GM18502 (cell line): ENCODE data around the gene ARHGEF7.
A peak's percentile ranks its signal among the peaks of the same experiment; 100 is the strongest.
"Not testable (repeated sequence)": the region's sequence is repeated elsewhere in the genome, so short reads cannot be mapped to it uniquely, and the experiment has no call there.

Experiments used
- ATAC-seq: cut with Tn5 transposase; IDR thresholded peaks from one replicate; pipeline ENCODE4 v1.9.1; 2021; ENCODE audit warnings: mild to moderate bottlenecking; ENCODE audit not compliant: unreplicated experiment, poor library complexity

The ARHGEF7 gene

GRCh38 chr13:111115061-111115964, at the start of gene ARHGEF7:
ARHGEF7 (plus strand) TSS chr13:111115310; CDS start chr13:111115527, 217 bp downstream.
- ATAC-seq: peak; percentile 38

GRCh38 chr13:111065698-111066097, 49.4 kb upstream of the ARHGEF7 start:
- ATAC-seq: no peak

GRCh38 chr13:111066544-111066943, 48.6 kb upstream of the ARHGEF7 start:
- ATAC-seq: no peak

- ATAC-seq: no peak
These were observed 47.1 kb upstream of the ARHGEF7 start for GRCh38 chr13:111068009-111068350.

- not testable (repeated sequence) for ATAC-seq
These were observed 44.0 kb upstream of the ARHGEF7 start for GRCh38 chr13:111071120-111071519.

GRCh38 chr13:111071526-111071925, 43.6 kb upstream of the ARHGEF7 start:
- ATAC-seq: not testable (repeated sequence)

GRCh38 chr13:111074826-111075225, 40.3 kb upstream of the ARHGEF7 start:
- ATAC-seq: no peak

- no peak for ATAC-seq
These were observed 38.7 kb upstream of the ARHGEF7 start for GRCh38 chr13:111076155-111077013.

GRCh38 chr13:111079375-111079774, 35.7 kb upstream of the ARHGEF7 start:
- ATAC-seq: no peak

GRCh38 chr13:111080642-111081041, 34.5 kb upstream of the ARHGEF7 start:
- no peak for ATAC-seq

- ATAC-seq: no peak
These were observed 32.9 kb upstream of the ARHGEF7 start for GRCh38 chr13:111082240-111082639.

GRCh38 chr13:111082769-111083168, 32.3 kb upstream of the ARHGEF7 start:
- not testable (repeated sequence) for ATAC-seq

- not testable (repeated sequence) for ATAC-seq
These were observed 31.4 kb upstream of the ARHGEF7 start for GRCh38 chr13:111083693-111084092.

GRCh38 chr13:111090169-111090568, 24.9 kb upstream of the ARHGEF7 start:
- no peak for ATAC-seq

- no peak for ATAC-seq
These were observed 22.4 kb upstream of the ARHGEF7 start for GRCh38 chr13:111092685-111093084.

GRCh38 chr13:111093136-111093535, 22.0 kb upstream of the ARHGEF7 start:
- no peak for ATAC-seq

- ATAC-seq: no peak
These were observed 21.5 kb upstream of the ARHGEF7 start for GRCh38 chr13:111093634-111094033.

GRCh38 chr13:111095031-111095840, 19.9 kb upstream of the ARHGEF7 start:
- no peak for ATAC-seq

- no peak for ATAC-seq
These were observed 19.1 kb upstream of the ARHGEF7 start for GRCh38 chr13:111095911-111096501.

GRCh38 chr13:111099290-111099689, 15.8 kb upstream of the ARHGEF7 start:
- no peak for ATAC-seq
